GM12891 (cell line): Measurements from ENCODE around the gene ZNF460.

Experiments used
- PAX5 ChIP-seq: IDR thresholded peaks from 2 replicates; pipeline ENCODE4 v1.6.1; 2011; ENCODE audit warnings: low read length, moderate library complexity, mild to moderate bottlenecking; ENCODE audit not compliant: insufficient read depth, severe bottlenecking
- POLR2A ChIP-seq: IDR thresholded peaks from 2 replicates; pipeline ENCODE4 v1.6.1; 2011; ENCODE audit warnings: low read depth, low read length, control low read depth
- POLR2AphosphoS5 ChIP-seq: IDR thresholded peaks from 2 replicates; pipeline ENCODE4 v1.6.1; 2011; ENCODE audit warnings: low read depth, low read length, control low read depth
- POU2F2 ChIP-seq: IDR thresholded peaks from 2 replicates; pipeline ENCODE4 v1.6.1; 2011; ENCODE audit warnings: low read depth, mild to moderate bottlenecking, control low read depth, low read length, moderate library complexity
- SPI1 ChIP-seq: IDR thresholded peaks from 2 replicates; pipeline ENCODE4 v1.6.1; 2011; ENCODE audit warnings: low read depth, low read length, control low read depth
- TAF1 ChIP-seq: IDR thresholded peaks from 2 replicates; pipeline ENCODE4 v1.6.1; 2011; ENCODE audit warnings: low read depth, low read length, control low read depth

DNA sequence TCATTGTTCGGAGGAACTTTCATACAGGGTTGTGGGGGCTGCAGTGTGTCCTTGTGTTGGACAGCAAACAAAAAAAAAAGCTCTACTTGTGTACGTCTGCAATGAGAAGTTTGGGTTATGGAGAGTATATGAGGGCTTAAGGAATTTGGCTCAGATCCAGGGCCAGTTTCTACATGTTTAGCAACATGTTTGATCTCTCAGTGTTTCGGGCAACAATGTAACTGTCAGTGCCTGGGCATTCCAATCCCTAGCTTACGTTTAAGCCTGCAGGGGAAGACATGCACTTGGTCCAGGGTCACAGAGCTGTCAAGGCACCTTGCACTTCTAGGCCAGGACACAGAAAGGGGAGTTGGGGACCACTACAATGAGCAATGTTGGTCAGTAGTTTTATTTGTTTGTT lies 53.9 kb downstream of the ZNF460 start:
- TF ChIP-seq POLR2AphosphoS5 (no peak), POLR2A (no peak), TAF1 (no peak), POU2F2 (no peak), PAX5 (no peak), SPI1 (no peak)
